K562 (cell line): ENCODE results near the gene CDK9. TPM values are rescaled to one million over a fixed set of nuclear protein-coding genes. Genes with fewer than 3 reads are reported as not detected.
A peak's percentile ranks its signal among the peaks of the same experiment; 100 is the strongest.

ENCODE experiments used
- ATAC-seq: fragments of 200-7000 bp; cut with Tn5 transposase; 3 replicates; pipeline ENCODE4 v1.9.1; 2020; ENCODE audit warnings: moderate library complexity
- BruUV-seq: library from RNA; stranded (reverse); fragments of 400-500 nt; replicated peaks from 2 replicates; lab custom pipeline; 2021; lab: Mats Ljungman, UMichigan
- CTCF ChIA-PET: fragments of 300-600 bp; formaldehyde crosslinking; extraction: SDS; loops from one replicate; lab custom pipeline; 2021; ENCODE audit warnings: low intra/inter-chr PET ratio; lab: Yijun Ruan, JAX
- POLR2A ChIA-PET: fragments of 300-600, 350-650 bp; sonication (Branson Sonifier 250); formaldehyde crosslinking; extraction: SDS; loops from one replicate; lab custom pipeline; 2021; ENCODE audit warnings: antibody characterized with exemption, inconsistent platforms; lab: Yijun Ruan, JAX
- DNase-seq, 4 experiments: peaks; one replicate each; pipeline versions ENCODE4 v3.0.0 to v3.0.0-alpha.2; 2011 to 2018; ENCODE audit warnings: low spot score in 3 of 4, mixed read lengths in 3 of 4; ENCODE audit errors: extremely low read depth in 1 of 4
- FAIRE-seq: peaks from 2 replicates; lab custom pipeline; 2011; peaks lifted over from hg19 to GRCh38; lab: Jason Lieb, UNC
- H2AFZ ChIP-seq: 2 replicates; pipeline ENCODE4 v1.6.0; 2011; ENCODE audit warnings: low read depth, low read length, control low read depth, inconsistent platforms
- H3K27ac ChIP-seq: fragments of 200-600 bp; 3 replicates; pipeline ENCODE4 v1.8.0; 2011; ENCODE audit warnings: low read depth, mild to moderate bottlenecking, control low read depth, inconsistent platforms, low read length, moderate library complexity, mixed read lengths; ENCODE audit errors: extremely low read depth
- H3K27me3 ChIP-seq, 2 experiments: fragments of 300-600 bp in 1 of 2; 2 replicates in 1 of 2; 3 replicates in 1 of 2; pipeline versions ENCODE4 v1.6.0 to v1.8.0; 2011; ENCODE audit warnings: inconsistent platforms in 2 of 2, low read length in 2 of 2, mild to moderate bottlenecking in 1 of 2, mixed read lengths in 1 of 2, moderate library complexity in 1 of 2; ENCODE audit not compliant: control insufficient read depth in 2 of 2, insufficient read depth in 2 of 2
- H3K36me3 ChIP-seq: fragments of 300-600 bp; 3 replicates; pipeline ENCODE4 v1.8.0; 2011; ENCODE audit warnings: mild to moderate bottlenecking, low read length, inconsistent platforms; ENCODE audit not compliant: control insufficient read depth, insufficient read depth
- H3K4me1 ChIP-seq, 2 experiments: fragments of 200-600 bp in 1 of 2; replicated peaks in 1 of 2; 2 replicates in 1 of 2; 3 replicates in 1 of 2; pipeline versions ENCODE4 v1.5.1 to v1.8.0; 2011; ENCODE audit warnings: inconsistent platforms in 2 of 2, low read length in 2 of 2, mild to moderate bottlenecking in 1 of 2, mixed read lengths in 1 of 2, moderate library complexity in 1 of 2; ENCODE audit not compliant: control insufficient read depth in 2 of 2, insufficient read depth in 2 of 2
- H3K4me2 ChIP-seq: 2 replicates; pipeline ENCODE4 v1.6.1; 2011; ENCODE audit warnings: low read length, control low read depth, inconsistent platforms, mixed read lengths; ENCODE audit not compliant: insufficient read depth
- H3K4me3 ChIP-seq: fragments of 200-600 bp; sonication (generic), shearing (Covaris generic); 2 replicates; pipeline ENCODE4 v1.5.1; 2016; ENCODE audit warnings: control low read depth, inconsistent platforms
- H3K79me2 ChIP-seq: fragments of 200-600 bp; 3 replicates; pipeline ENCODE4 v1.8.0; 2011; ENCODE audit warnings: low read length, inconsistent platforms; ENCODE audit not compliant: control insufficient read depth, insufficient read depth
- H3K9ac ChIP-seq, 2 experiments: 2 replicates each; pipeline versions ENCODE4 v1.6.0 to v1.6.1; 2011; ENCODE audit warnings: low read depth in 2 of 2, low read length in 2 of 2, control low read depth in 1 of 2, inconsistent platforms in 1 of 2, mild to moderate bottlenecking in 1 of 2, mixed read lengths in 1 of 2; ENCODE audit not compliant: insufficient read depth in 1 of 2
- H3K9me1 ChIP-seq: one replicate; pipeline ENCODE4 v1.6.0; 2011; ENCODE audit warnings: inconsistent platforms, mild to moderate bottlenecking, low read length, moderate library complexity; ENCODE audit not compliant: control insufficient read depth, insufficient read depth
- H3K9me3 ChIP-seq: replicated peaks from 2 replicates; pipeline ENCODE4 v1.5.1; 2011; ENCODE audit warnings: low read depth, low read length, inconsistent platforms; ENCODE audit not compliant: control insufficient read depth, insufficient read depth
- H4K20me1 ChIP-seq: replicated peaks from 2 replicates; pipeline ENCODE4 v1.6.1; 2011; ENCODE audit warnings: low read length, inconsistent platforms, mixed read lengths; ENCODE audit not compliant: control insufficient read depth, insufficient read depth
- ARID1B ChIP-seq: fragments of 450-650 bp; IDR thresholded peaks from 2 replicates; pipeline ENCODE4 v1.6.1; 2016; ENCODE audit warnings: antibody characterized with exemption, mild to moderate bottlenecking, inconsistent platforms
- DNMT1 ChIP-seq: fragments of 450-650 bp; IDR thresholded peaks from 2 replicates; pipeline ENCODE4 v1.6.1; 2016; ENCODE audit warnings: antibody characterized with exemption, mild to moderate bottlenecking
- ESRRA ChIP-seq: fragments of 450-650 bp; IDR thresholded peaks from 2 replicates; pipeline ENCODE4 v1.6.1; 2014; ENCODE audit warnings: low read depth, mild to moderate bottlenecking, moderate library complexity, borderline replicate concordance
- FIP1L1 ChIP-seq: fragments of 200-400 bp; formaldehyde crosslinking; IDR thresholded peaks from 2 replicates; pipeline ENCODE4 v1.6.1; 2018; ENCODE audit warnings: mild to moderate bottlenecking, low read depth, low read length; ENCODE audit not compliant: poor library complexity, severe bottlenecking
- KDM4B ChIP-seq, 2 experiments: fragments of 450-650 bp in 1 of 2; sonication (generic) in 1 of 2; IDR thresholded peaks; 2 replicates each; pipeline ENCODE4 v1.6.1; 2016 to 2017; ENCODE audit warnings: borderline replicate concordance in 2 of 2, antibody characterized with exemption in 1 of 2, low read depth in 1 of 2, mild to moderate bottlenecking in 1 of 2
- MEIS2 ChIP-seq: fragments of 450-650 bp; IDR thresholded peaks from 2 replicates; pipeline ENCODE4 v1.6.1; 2014; ENCODE audit warnings: mild to moderate bottlenecking; ENCODE audit not compliant: partially characterized antibody
- RBFOX2 ChIP-seq: fragments of 200-400 bp; formaldehyde crosslinking; IDR thresholded peaks from 2 replicates; pipeline ENCODE4 v1.6.1; 2017; ENCODE audit warnings: low read depth, mild to moderate bottlenecking, low read length, moderate library complexity
- RCOR1 ChIP-seq, 2 experiments: IDR thresholded peaks; 2 replicates each; pipeline ENCODE4 v1.6.1; 2012; ENCODE audit warnings: low read depth in 2 of 2, low read length in 2 of 2, borderline replicate concordance in 1 of 2, improper control_type of control experiment in 1 of 2
- SIN3B ChIP-seq: fragments of 450-650 bp; IDR thresholded peaks from 2 replicates; pipeline ENCODE4 v1.6.1; 2017; ENCODE audit warnings: low read depth, mild to moderate bottlenecking, moderate library complexity
- SREBF1 ChIP-seq: fragments of 150-350 bp; IDR thresholded peaks from 2 replicates; pipeline ENCODE4 v1.6.1; 2014; ENCODE audit warnings: antibody characterized with exemption, low read depth, low read length, borderline replicate concordance
- WGBS: fragments of 100-300 bp; shearing (Covaris generic); methylation state at CpG from one replicate; pipeline ENCODE4 v1.1.6; 2016; ENCODE audit warnings: low coverage, mixed read lengths; ENCODE audit not compliant: insufficient coverage; ENCODE audit errors: missing lambda C conversion rate; 5-methylcytosine and 5-hydroxymethylcytosine counted together
- in situ Hi-C: fragments of 300-500 bp; cut with MboI; formaldehyde crosslinking; loops from 4 replicates; pipeline ENCODE4 v1.15.0; 2018; ENCODE audit warnings: inconsistent platforms, mixed read lengths
- intact Hi-C: fragments of 100-400 bp; cut with micrococcal nuclease; formaldehyde crosslinking; loops from 2 replicates; pipeline ENCODE4 v1.14.2; 2022
- polyA plus RNA-seq, 8 experiments: library from polyadenylated mRNA; depleted of rRNA in 4 of 8; stranded (reverse) in 5 of 8; unstranded in 3 of 8; fragments of >200 nt; fragmentation: Nextera tagmentation in 2 of 8; fragmentation: Illumina TruSeq in 1 of 8; extraction: Ambion mirVana in 2 of 8; extraction: Trizol in 1 of 8; gene quantifications; 2 replicates each; pipeline versions ENCODE4 v1.2.1 to v1.2.3, GENCODE V29; 2011 to 2014; ENCODE audit warnings: inconsistent platforms in 1 of 8, missing spikeins in 1 of 8
- total RNA-seq, 7 experiments: library from RNA; depleted of rRNA in 6 of 7; stranded (reverse); fragments of >200 nt in 6 of 7; fragmentation: Illumina TruSeq in 2 of 7; extraction: Trizol in 2 of 7; gene quantifications; 2 replicates each; pipeline versions ENCODE4 v1.2.1 to v1.2.3, GENCODE V29; 2011 to 2021; ENCODE audit warnings: low replicate concordance in 1 of 7
- TF ChIP-seq, protein P1 (sequence below): fragments of 200-800 bp; sonication (Bioruptor generic); IDR thresholded peaks from 2 replicates; pipeline ENCODE4 v1.6.1; 2017; ENCODE audit warnings: missing genetic modification characterization, missing compliant biosample characterization
- TF ChIP-seq, protein P2 (sequence below): fragments of 450-650 bp; IDR thresholded peaks from 2 replicates; pipeline ENCODE4 v1.6.1; 2018; ENCODE audit not compliant: partially characterized antibody
- TF ChIP-seq, protein P3 (sequence below): fragments of 250-450 bp; sonication (Bioruptor Pico); IDR thresholded peaks from 2 replicates; pipeline ENCODE4 v1.8.0; 2022; ENCODE audit warnings: moderate library complexity, mild to moderate bottlenecking, inconsistent platforms

The CDK9 gene
- total and polyA plus RNA-seq, 9 of the 15 experiments (the other 6 are each of a cell fraction or from before 2014, with no cell fraction given): 4.2 to 78.6 (median 33.0) TPM

DNA sequence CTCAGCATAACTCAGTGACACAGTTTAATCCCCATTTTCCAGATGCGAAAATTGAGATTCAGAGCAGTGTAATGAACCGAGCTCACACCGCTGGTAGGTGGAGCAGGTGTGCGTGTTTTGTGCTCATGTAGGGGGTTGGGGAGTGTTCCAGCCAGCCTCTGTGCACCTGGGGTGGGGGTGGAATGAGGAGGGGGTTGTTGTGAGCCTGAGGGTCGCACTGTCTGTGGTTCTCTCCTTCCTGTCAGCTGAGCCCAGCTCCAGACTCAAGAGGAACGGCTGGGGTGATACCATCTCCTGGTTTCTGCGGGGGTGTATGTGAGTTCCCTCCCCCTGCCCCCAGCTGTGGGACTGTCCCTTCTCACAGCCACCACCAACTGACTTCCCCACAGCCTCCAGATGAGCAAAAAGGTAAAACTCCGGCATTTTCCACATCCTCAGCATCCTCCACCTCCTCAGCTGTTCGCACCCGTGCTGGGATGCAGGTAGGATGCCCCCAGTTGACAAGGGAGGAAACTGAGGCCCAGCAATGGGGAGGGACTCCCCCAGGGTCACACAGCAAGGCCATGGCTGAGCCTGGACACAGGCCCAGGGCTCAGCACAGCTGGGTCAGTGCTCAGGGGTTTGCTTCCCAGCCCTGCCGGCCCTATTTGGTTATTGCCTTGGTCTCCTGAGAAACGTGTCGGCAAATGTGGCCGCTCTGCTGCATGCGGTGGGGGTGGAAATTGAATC lies 9.5 kb upstream of the CDK9 start:
- H2AFZ ChIP-seq: peak overlapping the region; percentile 93
- DNase-seq (peak; percentile 73 to 83 (median 78)), ATAC-seq (peak; percentile 76), FAIRE-seq (peak; percentile 77)
- peak overlapping the region; percentile 14 to 86; a peak in 2 of 4 replicates for H3K9ac ChIP-seq
- no peaks in the 10 kb centered on the region for H3K27me3 ChIP-seq
- ChIA-PET CTCF (no interaction called here), POLR2A (interaction anchor here (0.6 to 1.0 kb wide), 3 partner anchors 36 to 147 kb away, joined by 3 read pairs; no protein-coding TSS in a partner anchor)
- peak overlapping the region; percentile 54 for H3K4me2 ChIP-seq
- H3K27ac ChIP-seq: 0 out of 3 replicates have a peak overlapping the region, but pooled peaks have one; percentile 4
- intact Hi-C loops: no loop called here
- H3K9me1 ChIP-seq: no peaks in the 10 kb centered on the region
- no peaks in the 10 kb centered on the region for H3K36me3 ChIP-seq
- H3K9me3 ChIP-seq: no peaks in the 10 kb centered on the region
- no peak overlapping the region for H3K4me3 ChIP-seq
- in situ Hi-C loops: no loop called here
- no TSS peak for BruUV-seq
- no peaks in the 10 kb centered on the region for H3K79me2 ChIP-seq
- no peaks in the 10 kb centered on the region for H4K20me1 ChIP-seq
- 43% methylated on average over 12 of the region's 15 CpGs for WGBS
- peaks cover 29 to 44% of the 10 kb centered on the region in 2 experiments for H3K4me1 ChIP-seq
- TF ChIP-seq, protein P1, sequence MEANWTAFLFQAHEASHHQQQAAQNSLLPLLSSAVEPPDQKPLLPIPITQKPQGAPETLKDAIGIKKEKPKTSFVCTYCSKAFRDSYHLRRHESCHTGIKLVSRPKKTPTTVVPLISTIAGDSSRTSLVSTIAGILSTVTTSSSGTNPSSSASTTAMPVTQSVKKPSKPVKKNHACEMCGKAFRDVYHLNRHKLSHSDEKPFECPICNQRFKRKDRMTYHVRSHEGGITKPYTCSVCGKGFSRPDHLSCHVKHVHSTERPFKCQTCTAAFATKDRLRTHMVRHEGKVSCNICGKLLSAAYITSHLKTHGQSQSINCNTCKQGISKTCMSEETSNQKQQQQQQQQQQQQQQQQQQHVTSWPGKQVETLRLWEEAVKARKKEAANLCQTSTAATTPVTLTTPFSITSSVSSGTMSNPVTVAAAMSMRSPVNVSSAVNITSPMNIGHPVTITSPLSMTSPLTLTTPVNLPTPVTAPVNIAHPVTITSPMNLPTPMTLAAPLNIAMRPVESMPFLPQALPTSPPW (CRISPR knock-in tag): peak; percentile 68
- TF ChIP-seq ARID1B: peak; percentile 41
- peak; percentile 74; the same call in 1 of the 2 replicates for TF ChIP-seq SREBF1
- no peak for TF ChIP-seq MEIS2
- peak; percentile 37; the same call in 1 of the 2 replicates for TF ChIP-seq RBFOX2
- peak in 1 of 2 experiments; percentile 69; a peak in 1 of 4 replicates for TF ChIP-seq KDM4B (IDR thresholded peaks at IDR 0.05; ENCODE audit: borderline replicate concordance in 2 of 2, low read depth in 1 of 2)
- TF ChIP-seq FIP1L1: no peak
- no peak for TF ChIP-seq DNMT1
- TF ChIP-seq, protein P2, sequence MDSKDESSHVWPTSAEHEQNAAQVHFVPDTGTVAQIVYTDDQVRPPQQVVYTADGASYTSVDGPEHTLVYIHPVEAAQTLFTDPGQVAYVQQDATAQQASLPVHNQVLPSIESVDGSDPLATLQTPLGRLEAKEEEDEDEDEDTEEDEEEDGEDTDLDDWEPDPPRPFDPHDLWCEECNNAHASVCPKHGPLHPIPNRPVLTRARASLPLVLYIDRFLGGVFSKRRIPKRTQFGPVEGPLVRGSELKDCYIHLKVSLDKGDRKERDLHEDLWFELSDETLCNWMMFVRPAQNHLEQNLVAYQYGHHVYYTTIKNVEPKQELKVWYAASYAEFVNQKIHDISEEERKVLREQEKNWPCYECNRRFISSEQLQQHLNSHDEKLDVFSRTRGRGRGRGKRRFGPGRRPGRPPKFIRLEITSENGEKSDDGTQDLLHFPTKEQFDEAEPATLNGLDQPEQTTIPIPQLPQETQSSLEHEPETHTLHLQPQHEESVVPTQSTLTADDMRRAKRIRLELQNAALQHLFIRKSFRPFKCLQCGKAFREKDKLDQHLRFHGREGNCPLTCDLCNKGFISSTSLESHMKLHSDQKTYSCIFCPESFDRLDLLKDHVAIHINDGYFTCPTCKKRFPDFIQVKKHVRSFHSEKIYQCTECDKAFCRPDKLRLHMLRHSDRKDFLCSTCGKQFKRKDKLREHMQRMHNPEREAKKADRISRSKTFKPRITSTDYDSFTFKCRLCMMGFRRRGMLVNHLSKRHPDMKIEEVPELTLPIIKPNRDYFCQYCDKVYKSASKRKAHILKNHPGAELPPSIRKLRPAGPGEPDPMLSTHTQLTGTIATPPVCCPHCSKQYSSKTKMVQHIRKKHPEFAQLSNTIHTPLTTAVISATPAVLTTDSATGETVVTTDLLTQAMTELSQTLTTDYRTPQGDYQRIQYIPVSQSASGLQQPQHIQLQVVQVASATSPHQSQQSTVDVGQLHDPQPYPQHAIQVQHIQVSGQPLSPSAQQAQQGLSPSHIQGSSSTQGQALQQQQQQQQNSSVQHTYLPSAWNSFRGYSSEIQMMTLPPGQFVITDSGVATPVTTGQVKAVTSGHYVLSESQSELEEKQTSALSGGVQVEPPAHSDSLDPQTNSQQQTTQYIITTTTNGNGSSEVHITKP: peak; percentile 99
- TF ChIP-seq, protein P3, sequence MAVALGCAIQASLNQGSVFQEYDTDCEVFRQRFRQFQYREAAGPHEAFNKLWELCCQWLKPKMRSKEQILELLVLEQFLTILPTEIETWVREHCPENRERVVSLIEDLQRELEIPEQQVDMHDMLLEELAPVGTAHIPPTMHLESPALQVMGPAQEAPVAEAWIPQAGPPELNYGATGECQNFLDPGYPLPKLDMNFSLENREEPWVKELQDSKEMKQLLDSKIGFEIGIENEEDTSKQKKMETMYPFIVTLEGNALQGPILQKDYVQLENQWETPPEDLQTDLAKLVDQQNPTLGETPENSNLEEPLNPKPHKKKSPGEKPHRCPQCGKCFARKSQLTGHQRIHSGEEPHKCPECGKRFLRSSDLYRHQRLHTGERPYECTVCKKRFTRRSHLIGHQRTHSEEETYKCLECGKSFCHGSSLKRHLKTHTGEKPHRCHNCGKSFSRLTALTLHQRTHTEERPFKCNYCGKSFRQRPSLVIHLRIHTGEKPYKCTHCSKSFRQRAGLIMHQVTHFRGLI (CRISPR knock-in tag): no peak
- peak in 1 of 2 experiments; percentile 13; a peak in 2 of 4 replicates for TF ChIP-seq RCOR1 (IDR thresholded peaks at IDR 0.05; ENCODE audit: borderline replicate concordance in 1 of 2, low read depth in 2 of 2, low read length in 2 of 2)
- peak; percentile 47; the same call in 1 of the 2 replicates for TF ChIP-seq ESRRA
- TF ChIP-seq SIN3B: no peak
